Measurements from ENCODE around the gene FAM117B.

FAM117B gene

GRCh38 chr2:202758604-202759003 lies 123.8 kb downstream of the FAM117B start:
- TF ChIP-seq GABPA (IDR thresholded peaks at IDR 0.05; ENCODE audit: low read depth) (no peak), POLR2AphosphoS5 (IDR thresholded peaks at IDR 0.05; ENCODE audit: low read depth) (no peak), SPI1 (IDR thresholded peaks at IDR 0.05; ENCODE audit: borderline replicate concordance, low read depth) (no peak), CTCF (IDR thresholded peaks at IDR 0.05; ENCODE audit: insufficient read depth, low read length) (no peak), REST (IDR thresholded peaks at IDR 0.05; ENCODE audit: insufficient replicate concordance, low read depth) (no peak)
- DNase-seq (ENCODE audit: low read depth in 1 of 2, low spot score in 1 of 2): no peak
- H3K4me3 ChIP-seq (replicated peaks; ENCODE audit: insufficient read depth, low read length): no peak overlapping the region
- no peak overlapping the region for H3K27ac ChIP-seq (replicated peaks)
- H3K27me3 ChIP-seq (ENCODE audit: insufficient read depth, poor library complexity, severe bottlenecking): no peaks in the 10 kb centered on the region

GRCh38 chr2:202760848-202761247 lies 126.1 kb downstream of the FAM117B start:
- DNase-seq (ENCODE audit: low read depth in 1 of 2, low spot score in 1 of 2): no peak
- no peak overlapping the region for H3K4me3 ChIP-seq (replicated peaks; ENCODE audit: insufficient read depth, low read length)

GRCh38 chr2:202762556-202762955 lies 127.8 kb downstream of the FAM117B start:
- no peak for TF ChIP-seq REST (IDR thresholded peaks at IDR 0.05; ENCODE audit: insufficient replicate concordance, low read depth)
- TF ChIP-seq SPI1 (IDR thresholded peaks at IDR 0.05; ENCODE audit: borderline replicate concordance, low read depth): no peak
- no peak for TF ChIP-seq CTCF (IDR thresholded peaks at IDR 0.05; ENCODE audit: insufficient read depth, low read length)
- no peak for TF ChIP-seq GABPA (IDR thresholded peaks at IDR 0.05; ENCODE audit: low read depth)
- no peak for TF ChIP-seq POLR2AphosphoS5 (IDR thresholded peaks at IDR 0.05; ENCODE audit: low read depth)
- DNase-seq (ENCODE audit: low read depth in 1 of 2, low spot score in 1 of 2): no peak
- Histone ChIP-seq H3K27ac (replicated peaks) (no peak overlapping the region), H3K4me3 (replicated peaks; ENCODE audit: insufficient read depth, low read length) (no peak overlapping the region), H3K27me3 (ENCODE audit: insufficient read depth, poor library complexity, severe bottlenecking) (no peaks in the 10 kb centered on the region)

More at GRCh38 chr2:202760848-202761247, 126.1 kb downstream of the FAM117B start:
- Histone ChIP-seq H3K27me3 (ENCODE audit: insufficient read depth, poor library complexity, severe bottlenecking) (no peaks in the 10 kb centered on the region), H3K27ac (replicated peaks) (no peak overlapping the region)
- no peak for TF ChIP-seq GABPA (IDR thresholded peaks at IDR 0.05; ENCODE audit: low read depth)
- no peak for TF ChIP-seq POLR2AphosphoS5 (IDR thresholded peaks at IDR 0.05; ENCODE audit: low read depth)
- TF ChIP-seq SPI1 (IDR thresholded peaks at IDR 0.05; ENCODE audit: borderline replicate concordance, low read depth): no peak
- TF ChIP-seq REST (IDR thresholded peaks at IDR 0.05; ENCODE audit: insufficient replicate concordance, low read depth): no peak
- no peak for TF ChIP-seq CTCF (IDR thresholded peaks at IDR 0.05; ENCODE audit: insufficient read depth, low read length)
